ENCODE data around the gene NSG1. TPM values are rescaled to one million over a fixed set of nuclear protein-coding genes. Genes with fewer than 3 reads are reported as not detected.

The NSG1 gene
- polyA plus RNA-seq, 2 of the 4 experiments (the other 2 are of a cell fraction) = 0.26 to 0.34 TPM

DNA sequence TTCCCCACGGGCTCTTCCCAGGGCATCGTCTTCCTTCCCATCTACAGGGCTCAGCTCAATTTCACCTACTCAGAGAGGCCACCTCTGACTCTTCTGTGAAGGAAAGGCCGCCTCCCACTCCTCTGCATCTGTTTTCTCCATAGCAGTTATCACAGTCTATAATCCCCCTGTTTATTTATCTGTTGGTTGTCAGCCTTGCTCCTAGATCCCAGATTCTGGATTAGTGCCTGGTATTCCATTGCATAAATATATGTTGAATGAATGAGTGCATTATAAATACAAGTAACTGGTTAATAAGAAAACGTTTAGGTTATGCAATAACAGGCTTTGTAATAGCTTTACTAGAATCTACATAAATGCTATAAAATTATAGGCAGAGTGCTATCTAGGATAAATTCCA lies 52.9 kb downstream of the NSG1 start:
- no peak for ATAC-seq
- CTCF ChIA-PET = interaction anchor here (0.6 to 2.2 kb wide), 2 partner anchors 9 to 1920 kb away, joined by 3 to 8 read pairs; no protein-coding TSS in a partner anchor
- FAIRE-seq = no peak
- POLR2A ChIA-PET = no interaction called here
- Histone ChIP-seq H3K27ac (no peak overlapping the region), H3K4me1 (peaks cover 12% of the 10 kb centered on the region), H3K9me3 (no peaks in the 10 kb centered on the region), H3K4me3 (no peak overlapping the region), H3K4me2 (no peak overlapping the region)
- WGBS (ENCODE audit: missing lambda C conversion rate) = 70% methylated on average over 4 of the region's 4 CpGs
- no peak for DNase-seq (ENCODE audit: low read depth in 1 of 2, low spot score in 1 of 2)
- TF ChIP-seq PHF8 (IDR thresholded peaks at IDR 0.05; ENCODE audit: borderline replicate concordance, low read depth) = no peak
- TF ChIP-seq RAD21 (conservative IDR thresholded peaks at IDR 0.05 in 1 of 2, IDR thresholded peaks at IDR 0.05 in 1 of 2) = no peak
- TF ChIP-seq NPAS2 (CRISPR knock-in tag; IDR thresholded peaks at IDR 0.05; ENCODE audit: borderline replicate concordance) = no peak
- no peak for TF ChIP-seq RFX5 (IDR thresholded peaks at IDR 0.05)
- no peak for TF ChIP-seq ZC3H11A (IDR thresholded peaks at IDR 0.05)
- no peak for TF ChIP-seq SMC3 (IDR thresholded peaks at IDR 0.05)
- no peak for TF ChIP-seq ZNF302 (CRISPR knock-in tag; IDR thresholded peaks at IDR 0.05)
- no peak for TF ChIP-seq FOSL2 (IDR thresholded peaks at IDR 0.05)
- no peak for TF ChIP-seq FOSL2 (CRISPR knock-in tag; IDR thresholded peaks at IDR 0.05)
- TF ChIP-seq HEYL (CRISPR knock-in tag; IDR thresholded peaks at IDR 0.05) = no peak
- TF ChIP-seq KDM1A (IDR thresholded peaks at IDR 0.05; ENCODE audit: low read depth) = no peak
- TF ChIP-seq EHMT2 (IDR thresholded peaks at IDR 0.05; ENCODE audit: low read depth) = no peak
- no peak for TF ChIP-seq PBX3 (IDR thresholded peaks at IDR 0.05)

DNA sequence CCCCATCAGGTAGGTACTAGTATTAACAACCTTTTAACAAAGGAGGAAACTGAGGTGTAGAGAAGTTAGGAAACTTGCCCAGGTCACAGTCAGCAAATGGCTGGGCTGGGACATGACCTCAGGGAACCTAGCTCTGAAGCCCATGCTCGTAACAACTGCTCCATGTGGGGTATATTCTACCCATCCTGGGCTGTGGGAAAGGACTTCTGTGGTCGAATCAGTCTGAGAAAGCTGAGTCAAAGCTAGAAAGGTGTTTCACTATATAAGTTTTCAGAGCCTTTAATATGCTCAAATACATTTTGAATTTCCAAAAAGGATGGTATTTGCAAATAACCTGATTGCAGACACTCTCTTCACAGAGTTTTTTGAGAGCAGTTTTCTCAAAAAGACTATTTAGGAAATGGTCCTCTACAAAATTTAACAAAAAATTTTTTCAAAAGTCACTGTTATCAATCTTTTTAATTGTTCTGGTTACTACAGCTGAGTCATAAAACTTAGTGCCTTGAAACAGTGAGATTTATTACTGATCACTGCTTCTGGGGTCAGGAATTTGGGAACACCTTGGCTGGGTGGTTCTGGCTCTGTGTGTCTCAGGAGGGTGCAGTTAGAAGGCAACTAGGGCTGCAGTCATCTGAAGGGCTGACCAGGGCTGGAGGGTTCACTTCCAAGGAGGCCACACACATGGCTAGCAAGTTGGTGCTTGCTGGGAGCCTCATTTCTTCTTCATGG lies 53.6 kb downstream of the NSG1 start:
- FAIRE-seq (no peak), DNase-seq (ENCODE audit: low read depth in 1 of 2, low spot score in 1 of 2) (no peak), ATAC-seq (no peak)
- no peaks in the 10 kb centered on the region for H3K9me3 ChIP-seq
- 0 out of 6 replicates have a peak overlapping the region, but pooled peaks of 1 of the 2 experiments have one; percentile 22 for H3K27ac ChIP-seq
- ChIA-PET CTCF (interaction anchor here (0.6 to 2.2 kb wide), 2 partner anchors 10 to 1919 kb away, joined by 3 to 8 read pairs; no protein-coding TSS in a partner anchor), POLR2A (no interaction called here)
- TF ChIP-seq RAD21 (conservative IDR thresholded peaks at IDR 0.05 in 1 of 2, IDR thresholded peaks at IDR 0.05 in 1 of 2) = no peak
- TF ChIP-seq HOXB5 (CRISPR knock-in tag; IDR thresholded peaks at IDR 0.05) = no peak
- TF ChIP-seq REST (IDR thresholded peaks at IDR 0.05) = no peak
- no peak for TF ChIP-seq EHF (CRISPR knock-in tag; IDR thresholded peaks at IDR 0.05)
- TF ChIP-seq RCOR1 (IDR thresholded peaks at IDR 0.05; ENCODE audit: low read depth, low read length) = no peak
- TF ChIP-seq JUN (IDR thresholded peaks at IDR 0.05) = no peak
- TF ChIP-seq, protein P1, sequence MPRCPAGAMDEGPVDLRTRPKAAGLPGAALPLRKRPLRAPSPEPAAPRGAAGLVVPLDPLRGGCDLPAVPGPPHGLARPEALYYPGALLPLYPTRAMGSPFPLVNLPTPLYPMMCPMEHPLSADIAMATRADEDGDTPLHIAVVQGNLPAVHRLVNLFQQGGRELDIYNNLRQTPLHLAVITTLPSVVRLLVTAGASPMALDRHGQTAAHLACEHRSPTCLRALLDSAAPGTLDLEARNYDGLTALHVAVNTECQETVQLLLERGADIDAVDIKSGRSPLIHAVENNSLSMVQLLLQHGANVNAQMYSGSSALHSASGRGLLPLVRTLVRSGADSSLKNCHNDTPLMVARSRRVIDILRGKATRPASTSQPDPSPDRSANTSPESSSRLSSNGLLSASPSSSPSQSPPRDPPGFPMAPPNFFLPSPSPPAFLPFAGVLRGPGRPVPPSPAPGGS (IDR thresholded peaks at IDR 0.05) = no peak
- TF ChIP-seq ZFP36 (IDR thresholded peaks at IDR 0.05; ENCODE audit: borderline replicate concordance, partially characterized antibody) = no peak
- no peak for TF ChIP-seq CBX8 (IDR thresholded peaks at IDR 0.05)
- no peak for TF ChIP-seq HOXA7 (CRISPR knock-in tag; IDR thresholded peaks at IDR 0.05)
- no peak for TF ChIP-seq NFE2L2 (conservative IDR thresholded peaks at IDR 0.05; ENCODE audit: low read length)
- H3K4me3 ChIP-seq = no peak overlapping the region
- 80% methylated on average over 2 of the region's 2 CpGs for WGBS (ENCODE audit: missing lambda C conversion rate)
- H3K4me2 ChIP-seq = no peak overlapping the region
- H3K4me1 ChIP-seq = peaks cover 12% of the 10 kb centered on the region
